Ishikawa (cell line): Measurements from ENCODE around the gene PPIG.

ENCODE experiments used
- EGR1 ChIP-seq: IDR thresholded peaks from 2 replicates; pipeline ENCODE4 v1.6.1; 2012
- NFIC ChIP-seq: IDR thresholded peaks from 2 replicates; pipeline ENCODE4 v1.6.1; 2012
- REST ChIP-seq: IDR thresholded peaks from 2 replicates; pipeline ENCODE4 v1.6.1; 2012; ENCODE audit warnings: low read depth, mild to moderate bottlenecking

- no peak for TF ChIP-seq REST
- no peak for TF ChIP-seq EGR1
- no peak for TF ChIP-seq NFIC
Measured at GRCh38 chr2:169676357-169676756, 92.2 kb downstream of the PPIG start.
